Stimulated activated CD4-positive, alpha-beta T cell treated with anti-CD3 and anti-CD28 coated beads, TNF-alpha, amount 100 ng/mL, for 1 hour (primary cell): ENCODE measurements around the gene COMT.

Experiments
- DNase-seq, 3 donors: peaks; one replicate each; pipeline ENCODE4 v3.0.0-alpha.2; 2020; ENCODE audit warnings: low read depth in 3 of 3, low spot score in 1 of 3

The COMT gene

DNA sequence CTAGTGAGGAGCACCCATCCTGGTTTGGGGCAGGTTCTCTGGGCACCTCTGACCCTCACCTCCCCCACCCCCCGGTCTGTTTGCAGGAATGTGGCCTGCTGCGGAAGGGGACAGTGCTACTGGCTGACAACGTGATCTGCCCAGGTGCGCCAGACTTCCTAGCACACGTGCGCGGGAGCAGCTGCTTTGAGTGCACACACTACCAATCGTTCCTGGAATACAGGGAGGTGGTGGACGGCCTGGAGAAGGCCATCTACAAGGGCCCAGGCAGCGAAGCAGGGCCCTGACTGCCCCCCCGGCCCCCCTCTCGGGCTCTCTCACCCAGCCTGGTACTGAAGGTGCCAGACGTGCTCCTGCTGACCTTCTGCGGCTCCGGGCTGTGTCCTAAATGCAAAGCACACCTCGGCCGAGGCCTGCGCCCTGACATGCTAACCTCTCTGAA is 26.9 kb downstream of the COMT start:
- no peak for DNase-seq

DNA sequence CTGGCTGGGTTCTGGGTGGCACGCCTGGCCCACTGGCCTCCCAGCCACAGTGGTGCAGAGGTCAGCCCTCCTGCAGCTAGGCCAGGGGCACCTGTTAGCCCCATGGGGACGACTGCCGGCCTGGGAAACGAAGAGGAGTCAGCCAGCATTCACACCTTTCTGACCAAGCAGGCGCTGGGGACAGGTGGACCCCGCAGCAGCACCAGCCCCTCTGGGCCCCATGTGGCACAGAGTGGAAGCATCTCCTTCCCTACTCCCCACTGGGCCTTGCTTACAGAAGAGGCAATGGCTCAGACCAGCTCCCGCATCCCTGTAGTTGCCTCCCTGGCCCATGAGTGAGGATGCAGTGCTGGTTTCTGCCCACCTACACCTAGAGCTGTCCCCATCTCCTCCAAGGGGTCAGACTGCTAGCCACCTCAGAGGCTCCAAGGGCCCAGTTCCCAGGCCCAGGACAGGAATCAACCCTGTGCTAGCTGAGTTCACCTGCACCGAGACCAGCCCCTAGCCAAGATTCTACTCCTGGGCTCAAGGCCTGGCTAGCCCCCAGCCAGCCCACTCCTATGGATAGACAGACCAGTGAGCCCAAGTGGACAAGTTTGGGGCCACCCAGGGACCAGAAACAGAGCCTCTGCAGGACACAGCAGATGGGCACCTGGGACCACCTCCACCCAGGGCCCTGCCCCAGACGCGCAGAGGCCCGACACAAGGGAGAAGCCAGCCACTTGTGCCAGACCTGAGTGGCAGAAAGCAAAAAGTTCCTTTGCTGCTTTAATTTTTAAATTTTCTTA is 27.8 kb downstream of the COMT start:
- no peak for DNase-seq

- no peak for DNase-seq
Measured at GRCh38 chr22:19970031-19970478, 28.5 kb downstream of the COMT start.

- peak; percentile 54 to 81 (median 66) for DNase-seq
Measured at GRCh38 chr22:19970479-19971275, 29.1 kb downstream of the COMT start.

GRCh38 chr22:19971276-19972124 is 29.9 kb downstream of the COMT start:
- no peak for DNase-seq

- no peak for DNase-seq
Measured at GRCh38 chr22:19972251-19972650, 30.7 kb downstream of the COMT start.

DNA sequence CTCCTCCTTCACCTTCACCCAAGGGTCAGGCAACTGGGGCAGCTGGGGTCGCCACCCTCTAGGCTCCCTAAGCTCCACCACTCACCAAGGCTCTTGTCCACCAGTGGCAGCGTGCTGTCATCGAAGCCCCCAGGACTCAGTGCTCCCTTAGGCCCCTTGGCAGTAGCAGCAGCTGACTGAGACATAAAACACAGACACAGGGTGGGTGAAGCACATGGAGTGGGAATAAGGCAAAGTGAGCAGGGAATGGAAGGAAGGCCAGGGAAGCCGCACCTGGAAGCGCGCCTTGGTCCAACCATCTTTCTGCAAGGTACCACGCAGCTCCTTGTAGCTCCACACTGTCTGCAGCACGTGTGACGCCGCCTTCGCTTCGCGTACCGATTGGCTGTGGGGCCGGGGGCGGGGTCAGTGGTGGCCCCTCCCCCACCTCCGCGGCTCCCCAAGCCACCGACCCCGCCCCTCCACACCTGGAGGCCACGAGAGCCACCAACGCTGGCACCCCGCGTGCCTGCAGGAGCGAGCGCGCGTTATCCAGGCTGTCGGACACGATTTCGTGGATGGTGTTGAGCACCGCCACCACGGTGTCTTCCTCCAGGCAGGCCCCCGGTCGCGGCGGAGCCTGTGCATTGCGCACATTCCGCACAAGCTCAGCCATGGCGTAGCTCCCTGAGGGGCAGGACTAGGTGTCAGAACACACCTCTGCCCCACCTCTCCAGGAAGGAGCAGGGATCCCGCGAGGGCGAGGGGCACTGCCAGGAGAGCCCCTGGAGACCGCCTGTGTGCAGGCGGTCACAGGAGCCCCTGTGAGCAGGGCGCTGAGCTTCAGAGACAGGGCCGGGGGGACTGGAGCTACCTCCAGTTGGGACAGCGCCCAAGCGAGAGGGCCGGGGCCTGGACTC is 31.3 kb downstream of the COMT start:
- no peak for DNase-seq

GRCh38 chr22:19973551-19974267 is 32.1 kb downstream of the COMT start:
- DNase-seq, result no peak

DNA sequence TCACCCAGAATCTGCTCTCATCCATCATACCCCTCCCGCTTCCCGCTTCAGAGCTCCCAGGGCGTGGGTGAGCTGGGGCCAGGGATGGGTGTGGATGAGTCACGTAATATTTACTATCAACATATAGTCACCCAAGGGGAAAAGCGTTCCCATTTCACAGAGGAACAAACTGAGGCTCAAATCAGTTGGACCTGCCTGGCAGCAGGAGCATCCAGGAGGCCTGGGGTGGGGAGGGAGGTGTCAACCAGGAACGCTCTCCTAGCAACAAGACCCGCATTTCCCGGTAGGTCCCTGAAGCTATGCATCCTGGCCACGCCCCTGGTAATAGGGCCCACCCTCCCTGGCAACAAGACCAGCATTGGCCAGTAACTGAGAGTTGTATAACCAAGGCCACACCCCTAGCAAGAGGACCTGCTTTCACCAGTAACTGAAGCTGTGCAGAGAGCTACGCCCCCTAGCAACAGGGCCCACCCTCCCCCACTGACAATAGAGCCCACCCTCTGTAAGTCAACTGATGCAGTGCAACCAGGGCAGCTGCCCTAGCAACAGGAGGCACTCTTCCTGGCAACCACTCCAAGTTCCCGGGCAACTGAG is 32.8 kb downstream of the COMT start:
- DNase-seq, result no peak

DNA sequence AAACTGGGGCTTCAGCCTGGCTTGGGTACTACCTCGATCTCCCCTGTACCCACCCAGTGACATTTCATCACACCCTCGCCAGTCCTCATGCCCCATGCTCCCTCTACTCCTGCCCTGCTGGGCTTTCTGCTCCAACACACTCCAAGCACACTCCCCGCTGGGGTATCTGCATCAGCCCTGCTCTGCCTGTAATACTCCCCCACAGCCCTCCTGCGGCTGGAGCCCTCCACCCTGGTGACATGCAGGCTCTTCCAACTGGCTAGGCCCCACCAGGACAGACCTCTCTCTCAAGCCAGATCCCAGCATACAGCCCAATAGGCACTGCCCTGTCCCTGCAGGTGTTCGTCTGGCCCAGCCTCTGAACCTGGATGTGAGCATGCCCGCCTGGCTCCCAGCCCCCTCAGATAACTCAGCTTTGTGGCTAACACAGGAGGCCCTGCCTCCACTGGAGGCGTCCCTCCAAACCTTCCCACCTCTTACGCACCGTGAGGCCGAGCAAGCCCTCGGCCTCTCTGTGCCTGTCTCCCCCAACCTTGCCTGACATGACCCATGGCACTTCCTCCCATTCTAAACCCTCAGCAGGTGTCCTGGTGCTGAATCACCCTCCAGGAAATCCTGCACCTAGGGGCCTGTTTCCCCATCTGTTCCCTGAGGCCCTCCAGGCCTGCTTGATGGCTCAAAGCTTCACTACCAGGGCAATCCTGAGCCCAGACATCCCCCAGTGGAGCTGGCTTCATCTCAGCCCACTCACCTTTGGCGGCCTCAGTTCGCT is 33.5 kb downstream of the COMT start:
- no peak for DNase-seq

- no peak for DNase-seq
Measured at GRCh38 chr22:19975707-19976035, 34.1 kb downstream of the COMT start.

DNA sequence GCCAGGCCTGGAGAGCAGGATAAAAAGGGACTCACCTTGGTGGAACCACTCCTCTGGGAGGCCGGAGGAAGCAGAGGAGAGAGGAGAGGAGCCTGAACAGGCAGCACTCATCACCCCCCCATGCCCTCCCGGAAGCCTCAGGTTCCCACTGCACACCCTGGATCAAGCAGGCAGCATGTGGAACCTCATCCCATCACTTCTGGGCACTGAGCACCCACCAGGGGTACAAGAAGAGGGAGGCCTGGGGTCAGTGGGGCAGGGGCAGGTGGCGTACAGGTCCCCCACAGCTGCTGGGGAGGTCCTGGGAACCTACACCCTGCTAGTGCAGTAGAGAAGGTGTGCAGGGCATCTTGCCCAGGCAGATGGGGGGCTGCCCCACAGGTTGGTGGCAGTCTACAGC is 35.1 kb downstream of the COMT start:
- no peak for DNase-seq

DNA sequence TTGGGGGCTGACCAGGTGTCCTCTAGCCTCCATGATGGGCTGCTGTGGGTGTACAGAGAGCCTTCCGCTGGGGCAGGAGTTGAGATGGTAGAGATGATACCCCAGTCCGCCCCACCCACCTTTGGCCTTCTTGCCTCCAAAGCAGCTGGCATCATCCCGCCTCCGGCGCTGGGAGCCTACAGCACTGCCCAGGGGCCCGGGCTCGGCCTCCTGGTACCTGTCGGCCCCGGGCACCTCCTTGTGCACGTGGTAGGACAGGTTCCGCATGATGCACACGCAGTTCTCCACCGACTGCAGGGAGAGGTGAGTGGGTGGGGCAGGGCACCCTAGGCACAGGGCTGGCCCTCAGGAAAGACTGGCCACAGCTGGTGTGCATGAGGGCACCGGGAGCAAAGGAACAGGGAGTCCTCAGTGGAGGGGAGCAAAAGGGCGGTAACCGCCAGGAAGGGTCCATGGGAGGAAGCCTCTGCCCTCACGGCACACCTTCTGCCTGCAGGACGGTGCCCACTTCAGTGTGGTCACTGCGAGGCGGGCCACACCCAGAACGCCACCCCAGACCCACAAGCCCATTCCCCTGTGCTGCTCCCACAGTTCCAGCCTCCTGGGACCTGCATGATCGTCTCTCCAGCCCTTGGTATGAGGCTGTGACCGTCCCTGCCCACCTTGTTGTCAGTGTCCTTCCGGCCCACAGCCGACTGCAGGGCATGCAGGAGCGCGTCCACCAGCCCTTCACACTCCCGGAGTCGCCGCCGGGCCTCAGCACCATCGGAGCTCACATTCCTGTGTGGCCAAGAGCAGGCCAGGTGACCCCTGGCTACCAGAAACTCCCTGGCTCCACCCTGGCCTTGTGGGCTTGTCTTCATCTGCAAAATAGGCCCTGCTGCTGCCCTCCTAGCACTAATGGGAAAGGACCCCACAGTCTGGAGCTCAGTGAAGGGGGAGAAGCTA is 36.0 kb downstream of the COMT start:
- DNase-seq, result no peak

- no peak for DNase-seq
Measured at GRCh38 chr22:19978748-19979147, 37.2 kb downstream of the COMT start.

DNA sequence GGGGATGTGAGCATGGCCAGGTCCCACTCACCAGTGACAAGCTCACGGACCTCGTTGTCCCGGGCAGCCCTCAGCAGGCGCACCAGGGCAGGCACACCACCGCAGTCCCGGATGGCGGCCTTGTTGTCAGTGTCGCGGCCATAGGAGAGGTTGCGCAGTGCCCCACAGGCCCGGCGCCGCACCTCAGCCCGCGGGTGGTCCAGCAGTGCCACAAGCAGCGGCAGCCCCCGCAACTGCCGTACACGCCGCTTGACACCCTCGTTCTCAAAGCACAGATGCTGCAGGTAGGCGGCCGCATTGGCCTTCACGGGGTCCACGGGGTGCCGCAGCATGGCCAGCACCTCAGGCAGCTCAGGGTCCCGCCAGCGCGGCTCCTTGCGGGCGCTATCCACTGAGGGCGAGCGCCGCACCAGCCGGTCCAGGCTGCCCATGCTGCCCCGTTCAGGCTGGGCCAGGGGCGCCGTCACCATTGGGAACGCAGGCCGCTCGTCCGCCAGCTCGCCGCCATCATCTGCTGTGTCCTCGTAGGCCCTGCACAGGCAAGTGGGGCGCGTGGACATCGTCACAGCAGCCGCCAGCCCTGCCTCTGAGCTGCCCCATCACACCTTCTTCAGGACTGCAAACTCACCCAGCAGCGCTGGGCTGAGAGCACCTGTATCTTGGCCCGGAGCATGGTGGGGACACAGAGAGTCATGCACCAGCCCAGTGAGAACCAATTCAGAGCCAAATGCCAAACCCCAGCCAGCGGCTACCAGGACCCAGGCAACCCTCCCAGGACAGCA is 38.3 kb downstream of the COMT start:
- DNase-seq, result no peak

DNA sequence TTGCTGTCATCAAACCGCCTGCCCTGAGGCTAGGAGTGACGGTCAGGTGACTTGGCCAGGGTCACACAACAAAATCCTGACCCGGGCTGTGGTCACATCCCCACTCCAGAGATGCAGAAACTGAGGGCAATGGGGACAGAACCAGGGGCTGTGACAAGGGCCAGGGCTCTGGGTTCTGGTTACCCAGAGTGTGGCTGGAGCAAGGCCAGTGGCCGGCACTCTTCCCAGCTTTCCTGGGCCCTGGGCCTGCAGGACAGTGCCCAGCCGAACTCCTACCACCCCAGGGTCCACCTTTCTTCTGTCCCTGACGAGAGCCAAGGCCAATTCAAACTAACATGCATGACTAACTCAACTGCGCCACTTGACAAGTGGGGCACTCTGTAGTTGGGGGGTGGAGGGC is 39.2 kb downstream of the COMT start:
- no peak for DNase-seq
